ENCODE measurements around the gene ETFA.

- TF ChIP-seq EZH2 (IDR thresholded peaks at IDR 0.05; ENCODE audit: borderline replicate concordance, control insufficient read depth, low read depth, low read length) (no peak), CTCF (IDR thresholded peaks at IDR 0.05 in 2 of 3, conservative IDR thresholded peaks at IDR 0.05 in 1 of 3; ENCODE audit: control insufficient read depth in 2 of 3, extremely low read depth in 1 of 3, insufficient read depth in 1 of 3, low read depth in 3 of 3, low read length in 3 of 3) (no peak)
These were observed 111.2 kb downstream of the ETFA start for GRCh38 chr15:76200083-76200465.

Measured in GM12878 (cell line).